ENCODE measurements around the gene RASA3. TPM values are rescaled to one million over a fixed set of nuclear protein-coding genes. Genes with fewer than 3 reads are reported as not detected.
A peak's percentile ranks its signal among the peaks of the same experiment; 100 is the strongest.

RASA3 gene
- total and polyA plus RNA-seq, 10 of the 15 experiments (the other 5 are each of a cell fraction or from before 2014, with no cell fraction given), result 0.79 to 33.9 (median 17.6) TPM

DNA sequence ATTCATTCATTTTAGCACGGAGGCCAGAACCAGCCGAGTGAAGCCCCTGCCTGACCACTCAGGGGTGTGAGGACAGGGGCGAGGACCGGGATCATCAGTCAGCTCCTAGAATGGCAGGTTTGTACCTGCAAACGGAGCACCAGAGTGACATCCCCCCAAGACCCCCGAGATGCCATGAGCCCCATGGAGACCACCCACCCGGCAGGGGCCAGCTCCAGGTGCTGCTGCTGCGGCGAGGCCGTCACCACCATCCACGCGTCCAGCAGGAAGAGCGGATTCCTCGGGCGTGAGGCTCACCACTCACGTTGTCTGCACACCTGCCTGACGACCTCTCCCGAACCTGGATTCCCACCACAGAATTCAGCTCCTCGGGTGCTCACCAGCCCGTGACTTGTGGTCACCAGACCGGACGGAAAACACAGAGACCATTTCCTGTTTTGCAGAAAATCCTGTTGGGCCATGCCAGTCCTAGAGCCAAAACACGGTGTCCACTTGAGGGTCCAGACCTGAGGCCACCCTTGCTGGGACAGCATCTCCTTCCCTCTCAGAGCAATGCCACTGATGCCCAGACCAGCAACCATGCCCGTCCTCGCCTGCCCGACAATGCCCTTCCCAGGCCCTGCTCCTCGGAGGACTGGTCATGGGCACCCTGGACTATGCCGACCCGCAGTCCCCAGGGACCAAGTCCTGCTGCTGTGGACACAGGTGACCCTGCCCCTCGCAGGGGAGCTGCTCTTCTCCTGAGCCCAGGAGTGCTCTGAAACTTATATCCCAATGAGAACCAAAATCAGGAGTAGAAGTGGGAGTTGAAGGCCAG lies 74.2 kb downstream of the RASA3 start (continued):
- TF ChIP-seq, protein P1, sequence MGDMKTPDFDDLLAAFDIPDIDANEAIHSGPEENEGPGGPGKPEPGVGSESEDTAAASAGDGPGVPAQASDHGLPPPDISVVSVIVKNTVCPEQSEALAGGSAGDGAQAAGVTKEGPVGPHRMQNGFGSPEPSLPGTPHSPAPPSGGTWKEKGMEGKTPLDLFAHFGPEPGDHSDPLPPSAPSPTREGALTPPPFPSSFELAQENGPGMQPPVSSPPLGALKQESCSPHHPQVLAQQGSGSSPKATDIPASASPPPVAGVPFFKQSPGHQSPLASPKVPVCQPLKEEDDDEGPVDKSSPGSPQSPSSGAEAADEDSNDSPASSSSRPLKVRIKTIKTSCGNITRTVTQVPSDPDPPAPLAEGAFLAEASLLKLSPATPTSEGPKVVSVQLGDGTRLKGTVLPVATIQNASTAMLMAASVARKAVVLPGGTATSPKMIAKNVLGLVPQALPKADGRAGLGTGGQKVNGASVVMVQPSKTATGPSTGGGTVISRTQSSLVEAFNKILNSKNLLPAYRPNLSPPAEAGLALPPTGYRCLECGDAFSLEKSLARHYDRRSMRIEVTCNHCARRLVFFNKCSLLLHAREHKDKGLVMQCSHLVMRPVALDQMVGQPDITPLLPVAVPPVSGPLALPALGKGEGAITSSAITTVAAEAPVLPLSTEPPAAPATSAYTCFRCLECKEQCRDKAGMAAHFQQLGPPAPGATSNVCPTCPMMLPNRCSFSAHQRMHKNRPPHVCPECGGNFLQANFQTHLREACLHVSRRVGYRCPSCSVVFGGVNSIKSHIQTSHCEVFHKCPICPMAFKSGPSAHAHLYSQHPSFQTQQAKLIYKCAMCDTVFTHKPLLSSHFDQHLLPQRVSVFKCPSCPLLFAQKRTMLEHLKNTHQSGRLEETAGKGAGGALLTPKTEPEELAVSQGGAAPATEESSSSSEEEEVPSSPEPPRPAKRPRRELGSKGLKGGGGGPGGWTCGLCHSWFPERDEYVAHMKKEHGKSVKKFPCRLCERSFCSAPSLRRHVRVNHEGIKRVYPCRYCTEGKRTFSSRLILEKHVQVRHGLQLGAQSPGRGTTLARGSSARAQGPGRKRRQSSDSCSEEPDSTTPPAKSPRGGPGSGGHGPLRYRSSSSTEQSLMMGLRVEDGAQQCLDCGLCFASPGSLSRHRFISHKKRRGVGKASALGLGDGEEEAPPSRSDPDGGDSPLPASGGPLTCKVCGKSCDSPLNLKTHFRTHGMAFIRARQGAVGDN (IDR thresholded peaks at IDR 0.05), result no peak
- TF ChIP-seq, protein P2, sequence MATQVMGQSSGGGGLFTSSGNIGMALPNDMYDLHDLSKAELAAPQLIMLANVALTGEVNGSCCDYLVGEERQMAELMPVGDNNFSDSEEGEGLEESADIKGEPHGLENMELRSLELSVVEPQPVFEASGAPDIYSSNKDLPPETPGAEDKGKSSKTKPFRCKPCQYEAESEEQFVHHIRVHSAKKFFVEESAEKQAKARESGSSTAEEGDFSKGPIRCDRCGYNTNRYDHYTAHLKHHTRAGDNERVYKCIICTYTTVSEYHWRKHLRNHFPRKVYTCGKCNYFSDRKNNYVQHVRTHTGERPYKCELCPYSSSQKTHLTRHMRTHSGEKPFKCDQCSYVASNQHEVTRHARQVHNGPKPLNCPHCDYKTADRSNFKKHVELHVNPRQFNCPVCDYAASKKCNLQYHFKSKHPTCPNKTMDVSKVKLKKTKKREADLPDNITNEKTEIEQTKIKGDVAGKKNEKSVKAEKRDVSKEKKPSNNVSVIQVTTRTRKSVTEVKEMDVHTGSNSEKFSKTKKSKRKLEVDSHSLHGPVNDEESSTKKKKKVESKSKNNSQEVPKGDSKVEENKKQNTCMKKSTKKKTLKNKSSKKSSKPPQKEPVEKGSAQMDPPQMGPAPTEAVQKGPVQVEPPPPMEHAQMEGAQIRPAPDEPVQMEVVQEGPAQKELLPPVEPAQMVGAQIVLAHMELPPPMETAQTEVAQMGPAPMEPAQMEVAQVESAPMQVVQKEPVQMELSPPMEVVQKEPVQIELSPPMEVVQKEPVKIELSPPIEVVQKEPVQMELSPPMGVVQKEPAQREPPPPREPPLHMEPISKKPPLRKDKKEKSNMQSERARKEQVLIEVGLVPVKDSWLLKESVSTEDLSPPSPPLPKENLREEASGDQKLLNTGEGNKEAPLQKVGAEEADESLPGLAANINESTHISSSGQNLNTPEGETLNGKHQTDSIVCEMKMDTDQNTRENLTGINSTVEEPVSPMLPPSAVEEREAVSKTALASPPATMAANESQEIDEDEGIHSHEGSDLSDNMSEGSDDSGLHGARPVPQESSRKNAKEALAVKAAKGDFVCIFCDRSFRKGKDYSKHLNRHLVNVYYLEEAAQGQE (IDR thresholded peaks at IDR 0.05; ENCODE audit: low read depth, low read length), result no peak
- TF ChIP-seq RUNX3 (IDR thresholded peaks at IDR 0.05; ENCODE audit: low read length) (peak; percentile 46), ZNF384 (IDR thresholded peaks at IDR 0.05; ENCODE audit: borderline replicate concordance, low read depth, low read length) (no peak)

All from GM12878 (cell line).